K562 (cell line): ENCODE results near the gene ARID3C. TPM values are rescaled to one million over a fixed set of nuclear protein-coding genes. Genes with fewer than 3 reads are reported as not detected.

Source experiments
- CCAR2 ChIP-seq: fragments of 200-400 bp; formaldehyde crosslinking; IDR thresholded peaks from 2 replicates; pipeline ENCODE4 v1.6.1; 2017; ENCODE audit warnings: mild to moderate bottlenecking, low read depth, low read length
- GABPB1 ChIP-seq: sonication (generic); formaldehyde crosslinking; IDR thresholded peaks from 2 replicates; pipeline ENCODE4 v1.8.0; 2022; ENCODE audit warnings: mild to moderate bottlenecking, missing genetic modification reagents
- MAFK ChIP-seq: IDR thresholded peaks from 2 replicates; pipeline ENCODE4 v1.6.1; 2011; ENCODE audit warnings: low read length, improper control_type of control experiment
- NR2C1 ChIP-seq, 2 experiments: fragments of 450-650 bp; IDR thresholded peaks; 2 replicates each; pipeline ENCODE4 v1.6.1; 2017; ENCODE audit warnings: mild to moderate bottlenecking in 2 of 2, antibody characterized with exemption in 1 of 2, inconsistent platforms in 1 of 2, missing compliant biosample characterization in 1 of 2, missing genetic modification characterization in 1 of 2
- PATZ1 ChIP-seq: fragments of 250-450 bp; sonication (Bioruptor Pico); IDR thresholded peaks from 2 replicates; pipeline ENCODE4 v1.5.0; 2020; ENCODE audit warnings: mild to moderate bottlenecking, borderline replicate concordance
- RFX7 ChIP-seq: fragments of 250-450 bp; sonication (Bioruptor Pico); IDR thresholded peaks from 2 replicates; pipeline ENCODE4 v1.5.1; 2021; ENCODE audit warnings: mild to moderate bottlenecking
- SFPQ ChIP-seq: fragments of 200-400 bp; formaldehyde crosslinking; IDR thresholded peaks from 2 replicates; pipeline ENCODE4 v1.6.1; 2017; ENCODE audit warnings: mild to moderate bottlenecking, low read depth, low read length, moderate library complexity
- SNAPC5 ChIP-seq: fragments of 250-450 bp; sonication (Bioruptor Pico); IDR thresholded peaks from 2 replicates; pipeline ENCODE4 v1.8.0; 2021; ENCODE audit warnings: moderate library complexity, mild to moderate bottlenecking, inconsistent platforms
- SP2 ChIP-seq: IDR thresholded peaks from 2 replicates; pipeline ENCODE4 v1.6.1; 2011; ENCODE audit warnings: mild to moderate bottlenecking, low read depth, low read length, moderate library complexity; ENCODE audit not compliant: poor library complexity, severe bottlenecking; ENCODE audit errors: extremely low read depth
- ZC3H8 ChIP-seq: fragments of 450-650 bp; IDR thresholded peaks from 2 replicates; pipeline ENCODE4 v1.6.1; 2017
- polyA plus RNA-seq, 8 experiments: library from polyadenylated mRNA; depleted of rRNA in 4 of 8; stranded (reverse) in 5 of 8; unstranded in 3 of 8; fragments of >200 nt; fragmentation: Nextera tagmentation in 2 of 8; fragmentation: Illumina TruSeq in 1 of 8; extraction: Ambion mirVana in 2 of 8; extraction: Trizol in 1 of 8; gene quantifications; 2 replicates each; pipeline versions ENCODE4 v1.2.1 to v1.2.3, GENCODE V29; 2011 to 2014; ENCODE audit warnings: inconsistent platforms in 1 of 8, missing spikeins in 1 of 8
- total RNA-seq, 7 experiments: library from RNA; depleted of rRNA in 6 of 7; stranded (reverse); fragments of >200 nt in 6 of 7; fragmentation: Illumina TruSeq in 2 of 7; extraction: Trizol in 2 of 7; gene quantifications; 2 replicates each; pipeline versions ENCODE4 v1.2.1 to v1.2.3, GENCODE V29; 2011 to 2021; ENCODE audit warnings: low replicate concordance in 1 of 7

The ARID3C gene
- total and polyA plus RNA-seq, 9 of the 15 experiments (the other 6 are each of a cell fraction or from before 2014, with no cell fraction given), result not detected

GRCh38 chr9:34646211-34647083 lies 17.6 kb upstream of the ARID3C start, which contains the start of gene GALT (continued):
- TF ChIP-seq NR2C1 (IDR thresholded peaks at IDR 0.05), result 0 out of 2 replicates have a peak, but pooled peaks have one; percentile 27
- no peak for TF ChIP-seq NR2C1 (tag; IDR thresholded peaks at IDR 0.05)
- no peak for TF ChIP-seq MAFK
- no peak for TF ChIP-seq ZC3H8
- no peak for TF ChIP-seq PATZ1 (CRISPR knock-in tag)
- TF ChIP-seq RFX7 (CRISPR knock-in tag), result no peak
- no peak for TF ChIP-seq CCAR2
- no peak for TF ChIP-seq SFPQ
- peak; percentile 19 for TF ChIP-seq GABPB1 (CRISPR knock-in tag)
- no peak for TF ChIP-seq SNAPC5
- no peak for TF ChIP-seq SP2
